Lower leg skin (tissue), 3 donors: ENCODE data around the gene OR4D1.

Experiments used
- POLR2A ChIP-seq, 2 donors: fragments of 450-650 bp; IDR thresholded peaks; one replicate each; pipeline ENCODE4 v1.6.1; 2016 to 2017; ENCODE audit warnings: antibody characterized with exemption in 2 of 2, mild to moderate bottlenecking in 1 of 2, moderate library complexity in 1 of 2
- TF ChIP-seq, protein P1 (sequence below), 3 donors: fragments of 450-650 bp; IDR thresholded peaks; one replicate each; pipeline ENCODE4 v1.5.1; 2016; ENCODE audit warnings: antibody characterized with exemption in 3 of 3, mild to moderate bottlenecking in 3 of 3, moderate library complexity in 2 of 3

DNA sequence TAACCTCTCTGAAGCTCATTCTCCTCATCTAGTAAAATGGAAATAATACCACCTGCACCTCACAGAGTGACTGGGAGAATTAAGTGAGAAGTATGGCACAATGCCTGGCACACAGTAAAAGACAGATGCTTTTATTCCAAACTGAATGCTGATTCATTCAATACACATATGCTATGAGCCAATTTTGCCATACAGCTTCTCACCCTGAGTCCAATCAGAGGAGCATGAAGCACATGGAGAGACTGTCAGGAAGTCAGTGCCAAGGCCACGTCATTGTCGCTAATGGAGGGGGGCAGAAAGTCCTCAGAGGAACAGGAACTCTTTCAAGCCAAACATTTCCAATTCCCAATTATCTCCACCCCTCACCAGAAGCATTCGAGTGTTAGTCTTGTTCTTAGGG, 59.3 kb downstream of the OR4D1 start:
- TF ChIP-seq POLR2A (IDR thresholded peaks at IDR 0.05) = no peak
- TF ChIP-seq, protein P1, sequence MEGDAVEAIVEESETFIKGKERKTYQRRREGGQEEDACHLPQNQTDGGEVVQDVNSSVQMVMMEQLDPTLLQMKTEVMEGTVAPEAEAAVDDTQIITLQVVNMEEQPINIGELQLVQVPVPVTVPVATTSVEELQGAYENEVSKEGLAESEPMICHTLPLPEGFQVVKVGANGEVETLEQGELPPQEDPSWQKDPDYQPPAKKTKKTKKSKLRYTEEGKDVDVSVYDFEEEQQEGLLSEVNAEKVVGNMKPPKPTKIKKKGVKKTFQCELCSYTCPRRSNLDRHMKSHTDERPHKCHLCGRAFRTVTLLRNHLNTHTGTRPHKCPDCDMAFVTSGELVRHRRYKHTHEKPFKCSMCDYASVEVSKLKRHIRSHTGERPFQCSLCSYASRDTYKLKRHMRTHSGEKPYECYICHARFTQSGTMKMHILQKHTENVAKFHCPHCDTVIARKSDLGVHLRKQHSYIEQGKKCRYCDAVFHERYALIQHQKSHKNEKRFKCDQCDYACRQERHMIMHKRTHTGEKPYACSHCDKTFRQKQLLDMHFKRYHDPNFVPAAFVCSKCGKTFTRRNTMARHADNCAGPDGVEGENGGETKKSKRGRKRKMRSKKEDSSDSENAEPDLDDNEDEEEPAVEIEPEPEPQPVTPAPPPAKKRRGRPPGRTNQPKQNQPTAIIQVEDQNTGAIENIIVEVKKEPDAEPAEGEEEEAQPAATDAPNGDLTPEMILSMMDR (IDR thresholded peaks at IDR 0.05) = no peak
